ENCODE results near the gene CENPH. TPM values are rescaled to one million over a fixed set of nuclear protein-coding genes. Genes with fewer than 3 reads are reported as not detected.

CENPH gene
- total and polyA plus RNA-seq, 2 of the 13 experiments (the other 11 are each of a cell fraction or from before 2014, with no cell fraction given) = 11.2 to 28.8 TPM

DNA sequence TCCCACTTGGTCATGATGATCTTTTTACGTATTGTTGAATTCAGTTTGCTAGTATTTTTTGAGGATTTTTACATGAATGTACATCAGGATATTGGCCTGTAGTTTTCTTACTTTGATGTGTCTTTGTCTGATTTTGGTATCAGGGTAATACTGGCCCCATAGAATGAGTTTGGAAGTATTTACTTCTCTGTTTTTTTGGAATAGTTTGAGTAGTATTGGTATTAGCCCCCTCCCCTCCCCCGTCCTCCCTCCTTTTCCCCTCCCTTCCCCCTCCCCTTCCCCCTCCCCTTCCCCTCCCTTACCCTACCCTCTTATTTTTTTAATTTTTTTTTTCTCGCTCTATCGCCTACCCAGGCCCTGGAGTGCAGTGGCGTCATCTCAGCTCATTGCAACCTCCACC, 55.6 kb downstream of the CENPH start:
- H3K4me2 ChIP-seq (ENCODE audit: low read depth, low read length) = no peak overlapping the region
- WGBS (ENCODE audit: low lambda C conversion rate) = 98% methylated on average over 5 of the region's 5 CpGs
- intact Hi-C loops (cut with micrococcal nuclease; ENCODE audit: unreplicated experiment) (no loop called here), in situ Hi-C loops (cut with HindIII; ENCODE audit: extremely low pct_ligation_motif_present, low pct_unique_long_range_greater_than_20kb) (no loop called here)
- peaks cover 78% of the 10 kb centered on the region for H3K79me2 ChIP-seq (ENCODE audit: insufficient read depth, low read length)
- H3K27me3 ChIP-seq (ENCODE audit: control insufficient read depth in 1 of 2, insufficient read depth in 2 of 2, low read length in 2 of 2) = no peaks in the 10 kb centered on the region
- TF ChIP-seq HNRNPK (IDR thresholded peaks at IDR 0.05; ENCODE audit: low read depth, low read length, poor library complexity, severe bottlenecking) (peak; percentile 63), ZMAT3 (CRISPR knock-in tag; conservative IDR thresholded peaks at IDR 0.05) (no peak)
- H3K9ac ChIP-seq (ENCODE audit: insufficient read depth, low read depth, low read length) = no peak overlapping the region
- ATAC-seq (no peak), FAIRE-seq (no peak), DNase-seq (ENCODE audit: low spot score) (no peak)
- peaks cover 0 to 10% of the 10 kb centered on the region in 2 experiments; a peak in 2 of 5 replicates for H3K36me3 ChIP-seq (replicated peaks in 1 of 2; ENCODE audit: control insufficient read depth in 1 of 2, insufficient read depth in 2 of 2, low read length in 2 of 2)
- peaks cover 23% of the 10 kb centered on the region for H3K4me1 ChIP-seq (ENCODE audit: insufficient read depth, low read length)
- ChIA-PET POLR2A (no interaction called here), CTCF (ENCODE audit: low intra/inter-chr PET ratio, low total read pairs) (no interaction called here)
- no peak overlapping the region for H3K27ac ChIP-seq (ENCODE audit: extremely low read length, insufficient read depth, low read length)
- H3K9me3 ChIP-seq (ENCODE audit: low read length) = no peaks in the 10 kb centered on the region
- no peak overlapping the region for H3K4me3 ChIP-seq (replicated peaks in 1 of 3; ENCODE audit: insufficient read depth in 1 of 3, low read depth in 2 of 3, low read length in 3 of 3)
- H4K20me1 ChIP-seq (ENCODE audit: insufficient read depth, low read length) = no peaks in the 10 kb centered on the region
- H2AFZ ChIP-seq (ENCODE audit: low read length) = no peak overlapping the region
- BruUV-seq (replicated peaks) = no TSS peak

DNA sequence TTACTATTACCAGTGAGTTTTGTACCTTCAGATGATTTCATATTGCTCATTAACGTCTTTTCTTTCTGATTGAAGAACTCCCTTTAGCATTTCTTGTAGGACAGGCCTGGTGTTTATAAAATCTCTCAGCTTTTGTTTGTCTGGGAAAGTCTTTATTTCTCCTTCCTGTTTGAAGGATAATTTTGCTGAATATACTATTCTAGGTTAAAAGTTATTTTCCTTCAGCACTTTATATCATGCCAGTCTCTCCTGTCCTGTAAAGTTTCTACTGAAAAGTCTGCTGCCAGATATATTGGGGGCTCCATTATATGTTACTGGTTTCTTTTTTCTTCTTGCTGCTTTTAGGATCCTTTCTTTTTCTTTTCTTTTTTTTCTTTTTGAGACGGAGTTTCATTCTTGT, 58.6 kb downstream of the CENPH start:
- ChIA-PET CTCF (ENCODE audit: low intra/inter-chr PET ratio, low total read pairs) (no interaction called here), POLR2A (no interaction called here)
- no peak for DNase-seq (ENCODE audit: low spot score)
- H3K36me3 ChIP-seq (replicated peaks in 1 of 2; ENCODE audit: control insufficient read depth in 1 of 2, insufficient read depth in 2 of 2, low read length in 2 of 2) = peaks cover 2 to 3% of the 10 kb centered on the region in 2 experiments; a peak in 1 of 5 replicates
- no peaks in the 10 kb centered on the region for H4K20me1 ChIP-seq (ENCODE audit: insufficient read depth, low read length)
- H3K79me2 ChIP-seq (ENCODE audit: insufficient read depth, low read length) = peaks cover 77% of the 10 kb centered on the region
- H2AFZ ChIP-seq (ENCODE audit: low read length) = no peak overlapping the region
- in situ Hi-C loops (cut with HindIII; ENCODE audit: extremely low pct_ligation_motif_present, low pct_unique_long_range_greater_than_20kb) = no loop called here
- no peak overlapping the region for H3K4me3 ChIP-seq (replicated peaks in 1 of 3; ENCODE audit: insufficient read depth in 1 of 3, low read depth in 2 of 3, low read length in 3 of 3)
- no peaks in the 10 kb centered on the region for H3K27me3 ChIP-seq (ENCODE audit: control insufficient read depth in 1 of 2, insufficient read depth in 2 of 2, low read length in 2 of 2)
- WGBS (ENCODE audit: low lambda C conversion rate) = 92% methylated on average over 2 of the region's 2 CpGs
- intact Hi-C loops (cut with micrococcal nuclease; ENCODE audit: unreplicated experiment) = no loop called here
- no peak for FAIRE-seq
- H3K4me1 ChIP-seq (ENCODE audit: insufficient read depth, low read length) = peaks cover 15% of the 10 kb centered on the region
- H3K4me2 ChIP-seq (ENCODE audit: low read depth, low read length) = no peak overlapping the region
- H3K27ac ChIP-seq (ENCODE audit: extremely low read length, insufficient read depth, low read length) = no peak overlapping the region
- BruUV-seq (replicated peaks) = no TSS peak
- ATAC-seq = no peak
- H3K9me3 ChIP-seq (ENCODE audit: low read length) = no peaks in the 10 kb centered on the region
- no peak overlapping the region for H3K9ac ChIP-seq (ENCODE audit: insufficient read depth, low read depth, low read length)
- TF ChIP-seq, protein P1, sequence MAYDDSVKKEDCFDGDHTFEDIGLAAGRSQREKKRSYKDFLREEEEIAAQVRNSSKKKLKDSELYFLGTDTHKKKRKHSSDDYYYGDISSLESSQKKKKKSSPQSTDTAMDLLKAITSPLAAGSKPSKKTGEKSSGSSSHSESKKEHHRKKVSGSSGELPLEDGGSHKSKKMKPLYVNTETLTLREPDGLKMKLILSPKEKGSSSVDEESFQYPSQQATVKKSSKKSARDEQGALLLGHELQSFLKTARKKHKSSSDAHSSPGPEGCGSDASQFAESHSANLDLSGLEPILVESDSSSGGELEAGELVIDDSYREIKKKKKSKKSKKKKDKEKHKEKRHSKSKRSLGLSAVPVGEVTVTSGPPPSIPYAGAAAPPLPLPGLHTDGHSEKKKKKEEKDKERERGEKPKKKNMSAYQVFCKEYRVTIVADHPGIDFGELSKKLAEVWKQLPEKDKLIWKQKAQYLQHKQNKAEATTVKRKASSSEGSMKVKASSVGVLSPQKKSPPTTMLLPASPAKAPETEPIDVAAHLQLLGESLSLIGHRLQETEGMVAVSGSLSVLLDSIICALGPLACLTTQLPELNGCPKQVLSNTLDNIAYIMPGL (CRISPR knock-in tag; IDR thresholded peaks at IDR 0.05; ENCODE audit: borderline replicate concordance in 1 of 2, low read depth in 1 of 2) = no peak
- TF ChIP-seq ZNF746 (CRISPR knock-in tag; IDR thresholded peaks at IDR 0.05) (no peak), SP2 (CRISPR knock-in tag; IDR thresholded peaks at IDR 0.05) (no peak), ISL2 (CRISPR knock-in tag; IDR thresholded peaks at IDR 0.05) (no peak), ZNF253 (CRISPR knock-in tag; IDR thresholded peaks at IDR 0.05; ENCODE audit: borderline replicate concordance) (no peak)
- TF ChIP-seq, protein P2, sequence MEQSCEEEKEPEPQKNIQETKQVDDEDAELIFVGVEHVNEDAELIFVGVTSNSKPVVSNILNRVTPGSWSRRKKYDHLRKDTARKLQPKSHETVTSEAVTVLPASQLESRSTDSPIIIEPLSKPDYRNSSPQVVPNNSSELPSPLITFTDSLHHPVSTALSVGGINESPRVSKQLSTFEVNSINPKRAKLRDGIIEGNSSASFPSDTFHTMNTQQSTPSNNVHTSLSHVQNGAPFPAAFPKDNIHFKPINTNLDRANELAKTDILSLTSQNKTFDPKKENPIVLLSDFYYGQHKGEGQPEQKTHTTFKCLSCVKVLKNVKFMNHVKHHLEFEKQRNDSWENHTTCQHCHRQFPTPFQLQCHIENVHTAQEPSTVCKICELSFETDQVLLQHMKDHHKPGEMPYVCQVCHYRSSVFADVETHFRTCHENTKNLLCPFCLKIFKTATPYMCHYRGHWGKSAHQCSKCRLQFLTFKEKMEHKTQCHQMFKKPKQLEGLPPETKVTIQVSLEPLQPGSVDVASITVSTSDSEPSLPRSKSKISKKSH (CRISPR knock-in tag; IDR thresholded peaks at IDR 0.05; ENCODE audit: borderline replicate concordance) = no peak
- TF ChIP-seq, protein P3, sequence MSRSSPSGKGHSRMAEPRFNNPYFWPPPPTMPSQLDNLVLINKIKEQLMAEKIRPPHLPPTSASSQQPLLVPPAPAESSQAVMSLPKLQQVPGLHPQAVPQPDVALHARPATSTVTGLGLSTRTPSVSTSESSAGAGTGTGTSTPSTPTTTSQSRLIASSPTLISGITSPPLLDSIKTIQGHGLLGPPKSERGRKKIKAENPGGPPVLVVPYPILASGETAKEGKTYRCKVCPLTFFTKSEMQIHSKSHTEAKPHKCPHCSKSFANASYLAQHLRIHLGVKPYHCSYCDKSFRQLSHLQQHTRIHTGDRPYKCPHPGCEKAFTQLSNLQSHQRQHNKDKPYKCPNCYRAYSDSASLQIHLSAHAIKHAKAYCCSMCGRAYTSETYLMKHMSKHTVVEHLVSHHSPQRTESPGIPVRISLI (CRISPR knock-in tag; IDR thresholded peaks at IDR 0.05; ENCODE audit: borderline replicate concordance) = no peak

Data from HepG2 (cell line).